Stimulated activated CD8-positive, alpha-beta memory T cell treated with anti-CD3 and anti-CD28 coated beads, Interleukin-15, amount 100 ng/mL, for 1 hour (primary cell): Measurements from ENCODE around the gene DPH7.
"Not testable (repeated sequence)": the region's sequence is repeated elsewhere in the genome, so short reads cannot be mapped to it uniquely, and the experiment has no call there.

Source experiments
- DNase-seq: peaks from one replicate; pipeline ENCODE4 v3.0.0-alpha.2; 2020; ENCODE audit warnings: low read depth

DPH7 gene

DNA sequence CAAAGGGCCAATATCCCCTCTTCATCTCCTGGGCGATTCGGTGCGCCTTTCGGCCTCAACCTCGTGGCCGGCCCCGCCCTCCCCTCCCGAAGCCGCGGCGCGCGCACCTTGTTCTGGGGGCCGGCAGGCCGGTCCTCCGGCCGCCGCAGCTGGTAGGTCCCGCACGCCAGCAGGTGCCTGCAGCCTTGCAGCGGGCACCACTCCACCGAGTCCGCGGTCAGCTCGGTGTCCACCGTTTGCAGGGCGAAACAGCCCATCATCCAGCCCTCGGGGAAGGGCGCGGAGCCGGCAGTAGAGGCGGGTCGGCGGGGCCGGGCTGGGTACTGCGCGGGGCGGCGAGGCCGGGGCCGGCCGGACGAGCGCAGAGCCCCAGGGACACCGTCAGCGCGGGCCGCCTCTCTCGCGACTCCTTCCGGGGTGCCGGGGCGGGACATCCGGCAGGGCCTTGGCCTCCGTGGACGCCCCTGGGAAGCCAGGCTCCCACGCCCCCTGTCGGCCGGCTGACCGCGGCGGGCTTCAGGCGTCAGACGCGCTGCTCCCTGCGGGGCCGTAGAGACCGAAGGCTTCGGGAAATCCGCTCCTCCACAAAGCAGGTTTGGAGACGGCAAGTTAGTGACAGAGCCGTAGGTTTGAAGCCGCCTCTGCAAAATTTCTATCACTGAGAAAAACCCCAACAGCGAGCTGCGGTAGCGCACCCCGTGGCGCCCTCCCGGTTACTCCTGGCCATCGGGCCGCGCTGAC lies at the start of gene DPH7:
Gene DPH7, minus strand, starts transcription at position 408 of the 741 bp plus-strand sequence. Its CDS starts 148 bp downstream, at position 260.
- peak; percentile 96 for DNase-seq

DNA sequence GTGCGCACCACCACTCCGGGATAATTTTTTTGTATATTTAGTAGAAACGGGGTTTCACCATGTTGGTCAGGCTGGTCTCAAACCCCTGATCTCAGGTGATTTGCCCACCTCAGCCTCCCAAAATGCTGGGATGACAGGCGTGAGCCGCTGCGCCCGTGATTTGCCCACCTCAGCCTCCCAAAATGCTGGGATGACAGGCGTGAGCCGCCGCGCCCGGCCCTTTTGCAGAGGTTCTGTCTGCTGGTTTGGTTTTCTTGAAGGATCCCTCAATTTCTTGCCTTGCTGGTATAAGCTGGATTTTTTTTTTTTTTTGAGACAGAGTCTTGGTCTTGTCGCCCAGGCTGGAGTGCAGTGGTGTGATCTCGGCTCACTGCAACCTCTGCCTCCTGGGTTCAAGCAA lies 48.7 kb upstream of the DPH7 start:
- DNase-seq, result not testable (repeated sequence)

DNA sequence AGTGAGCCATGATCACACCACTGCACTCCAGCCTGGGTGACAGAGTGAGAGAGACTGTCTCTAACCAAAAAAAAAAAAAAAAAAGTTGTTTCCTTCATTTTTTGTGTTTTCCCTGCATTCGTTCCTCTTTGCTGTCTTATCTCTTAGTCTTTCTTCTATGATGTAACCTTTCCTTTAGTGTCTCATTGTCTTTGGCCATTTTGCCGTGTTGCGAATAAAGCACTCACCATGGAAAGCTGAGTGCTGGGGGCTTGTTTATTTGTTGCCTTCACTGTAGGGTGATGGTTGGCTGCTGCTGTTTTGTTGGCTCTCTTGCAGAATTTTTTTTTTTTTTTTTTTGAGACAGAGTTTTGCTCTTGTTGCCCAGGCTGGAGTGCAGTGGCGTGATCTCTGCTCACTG lies 47.7 kb upstream of the DPH7 start:
- no peak for DNase-seq

DNA sequence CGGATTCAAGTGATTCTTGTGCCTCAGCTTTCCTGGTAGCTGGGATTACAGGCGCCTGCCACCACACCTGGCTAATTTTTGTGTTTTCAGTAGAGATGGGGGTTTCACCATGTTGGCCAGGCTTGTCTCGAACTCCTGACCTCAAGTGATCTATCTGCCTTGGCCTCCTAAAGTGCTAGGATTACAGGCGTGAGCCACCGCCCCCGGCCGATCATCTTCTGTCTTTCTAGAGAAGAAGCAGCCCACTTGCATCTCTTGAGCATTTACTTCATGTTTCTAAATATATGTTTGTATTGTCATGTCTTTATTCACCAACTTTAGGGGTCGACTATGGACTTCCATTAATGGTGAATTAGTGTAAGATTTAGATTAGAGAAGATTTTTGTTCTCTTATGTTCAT lies 43.5 kb upstream of the DPH7 start:
- DNase-seq, result not testable (repeated sequence)

DNA sequence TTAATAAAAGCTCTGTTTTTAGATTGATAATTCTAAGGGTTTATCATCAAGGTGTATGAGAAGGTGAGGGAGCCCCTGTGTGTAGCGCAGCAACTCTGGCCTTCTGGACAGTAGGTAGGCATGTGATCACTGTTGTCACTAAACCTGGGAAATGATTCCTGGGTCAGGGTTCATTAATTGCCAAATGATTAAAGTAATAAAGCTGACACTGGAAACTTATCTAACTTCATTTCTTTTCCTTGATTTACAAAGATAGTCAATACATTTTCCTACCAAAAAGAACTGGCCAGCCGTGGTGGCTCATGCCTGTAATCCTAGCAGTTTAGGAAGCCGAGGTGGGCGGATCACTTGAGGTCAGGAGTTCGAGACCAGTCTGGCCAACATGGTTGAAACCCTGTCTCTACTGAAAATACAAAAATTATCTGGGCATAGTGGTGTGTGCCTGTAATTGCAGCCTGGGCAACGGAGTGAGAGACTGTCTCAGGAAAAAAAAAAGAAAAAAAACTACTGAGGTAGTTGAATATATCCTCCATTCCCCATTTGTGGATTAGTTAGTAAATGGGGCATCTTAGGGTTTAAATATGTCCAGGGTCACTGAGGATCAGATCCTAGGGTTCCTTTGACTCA lies 42.5 kb upstream of the DPH7 start:
- DNase-seq, result no peak

DNA sequence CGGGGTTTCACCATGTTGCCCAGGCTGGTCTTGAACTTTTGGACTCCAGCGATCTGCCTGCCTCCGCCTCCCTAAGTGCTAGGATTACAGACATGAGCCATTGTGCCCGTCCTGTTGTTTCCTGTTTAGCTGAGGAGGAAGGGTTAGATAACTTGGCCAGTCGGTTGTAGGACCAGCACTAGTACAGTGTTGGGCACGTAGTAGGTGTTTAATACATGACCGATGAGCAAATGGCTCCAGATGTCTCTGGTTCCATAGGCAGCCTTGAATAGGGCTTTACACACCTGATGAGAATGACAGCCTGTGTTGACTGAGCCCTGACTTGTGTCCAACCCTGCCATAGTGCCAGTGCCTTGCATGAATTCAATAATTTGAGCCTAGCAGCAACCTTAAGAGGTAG lies 41.9 kb upstream of the DPH7 start:
- no peak for DNase-seq

DNA sequence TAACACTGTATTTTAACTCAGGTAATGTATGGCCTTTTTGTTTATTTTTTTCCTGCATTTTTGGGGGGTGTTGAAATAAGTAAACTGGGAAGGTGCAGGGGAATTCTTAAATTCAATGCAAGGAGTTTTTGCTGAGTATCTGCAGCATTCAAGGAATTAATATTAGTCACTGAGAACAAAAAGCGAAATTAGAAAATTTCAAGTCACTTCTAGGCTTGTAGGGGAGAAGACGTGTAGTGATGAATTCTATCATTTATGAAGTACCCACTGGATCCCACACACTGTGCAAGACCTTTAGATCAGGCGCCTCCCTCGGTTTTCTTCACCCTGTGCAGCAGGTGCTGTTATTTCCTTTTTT lies 41.3 kb upstream of the DPH7 start:
- no peak for DNase-seq

DNA sequence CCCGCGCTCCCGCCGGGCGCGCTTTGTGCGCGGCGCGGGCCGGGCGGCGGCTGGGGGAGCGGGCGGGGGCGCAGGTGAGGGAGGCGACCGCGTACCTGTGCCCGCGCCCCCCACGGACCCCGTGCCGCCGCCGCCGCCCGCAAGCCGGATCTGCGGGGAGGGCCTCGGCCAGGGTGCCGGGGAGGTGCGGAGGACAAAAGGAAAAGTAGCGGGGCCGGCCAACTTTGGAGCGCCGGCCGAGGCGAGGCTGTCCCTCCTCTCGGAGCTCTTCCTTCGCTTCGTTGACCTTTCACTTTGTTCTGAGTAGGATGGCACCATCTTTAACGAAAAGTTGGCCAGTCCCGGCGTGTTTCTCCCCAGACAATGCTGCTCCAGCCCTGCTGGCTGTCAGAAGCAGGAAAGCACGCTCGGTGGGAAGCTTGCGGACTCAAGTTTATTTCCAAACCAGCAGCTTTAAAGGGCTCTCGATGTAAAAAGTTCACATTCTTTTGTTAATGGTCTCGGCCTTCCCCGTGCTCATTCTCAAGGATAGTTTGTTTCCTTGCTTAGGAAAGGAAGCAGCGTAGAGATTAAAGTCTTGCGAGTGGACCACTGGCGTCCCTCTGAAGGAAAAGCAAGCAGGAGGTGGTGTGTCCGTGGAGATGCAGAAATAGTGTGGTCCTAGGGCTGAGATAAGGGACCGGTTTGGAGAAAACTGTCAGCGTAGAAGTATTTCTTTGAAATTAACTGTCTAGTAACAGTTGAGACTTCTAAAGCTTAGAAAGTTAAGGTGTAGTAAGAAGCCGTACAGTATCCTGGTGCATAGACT lies 40.7 kb upstream of the DPH7 start:
- DNase-seq, result no peak

DNA sequence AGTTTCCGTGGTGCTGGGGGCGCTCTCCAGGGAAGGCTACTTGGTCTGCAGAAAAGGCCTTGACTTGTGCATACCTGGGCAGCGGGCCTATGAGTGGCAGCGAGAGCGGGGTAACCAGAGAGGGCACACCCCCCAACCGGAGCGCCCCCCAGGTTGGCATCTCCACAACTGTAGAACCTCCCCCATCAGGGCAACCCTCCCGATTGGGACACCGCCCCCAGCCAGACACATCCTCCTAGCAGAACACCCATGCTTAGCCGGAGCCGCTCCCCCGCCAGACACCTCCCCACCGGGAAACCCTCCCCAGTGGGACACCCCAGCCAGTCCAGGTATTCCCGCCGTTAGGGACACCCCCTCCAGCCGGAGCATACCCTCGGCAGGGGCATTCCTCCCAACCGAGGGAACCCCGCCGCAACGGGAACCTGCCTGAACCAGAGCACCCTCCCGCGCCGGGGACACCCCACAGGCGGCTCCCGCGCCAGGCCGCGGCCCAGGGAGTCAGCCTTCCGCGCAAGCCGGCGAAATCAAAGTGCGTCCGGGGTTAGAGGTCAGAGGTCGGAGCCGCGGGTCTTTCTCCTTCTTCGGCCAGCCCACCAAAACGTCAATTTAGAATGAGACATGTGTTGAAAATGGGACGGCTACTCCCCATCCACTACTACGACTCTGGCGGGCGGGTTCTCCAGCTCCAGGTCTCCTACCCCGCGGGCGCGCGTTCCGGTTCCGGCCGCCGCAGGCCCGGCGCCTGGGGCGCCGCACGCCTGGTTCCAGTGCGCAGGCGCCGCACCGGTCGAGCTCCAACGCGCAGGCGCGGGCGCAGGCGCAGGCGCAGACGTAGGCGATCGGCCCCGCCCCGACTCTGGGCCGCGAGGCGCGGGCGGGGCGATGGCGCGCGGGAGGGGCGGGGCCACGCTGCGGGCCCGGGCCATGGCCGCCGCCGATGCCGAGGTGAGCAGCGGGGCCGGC lies 39.7 kb upstream of the DPH7 start, which contains the start of gene EHMT1:
Gene EHMT1, plus strand, starts transcription at position 901 of the 963 bp plus-strand sequence. Its CDS starts 24 bp downstream, at position 925.
- DNase-seq, result peak; percentile 78

DNA sequence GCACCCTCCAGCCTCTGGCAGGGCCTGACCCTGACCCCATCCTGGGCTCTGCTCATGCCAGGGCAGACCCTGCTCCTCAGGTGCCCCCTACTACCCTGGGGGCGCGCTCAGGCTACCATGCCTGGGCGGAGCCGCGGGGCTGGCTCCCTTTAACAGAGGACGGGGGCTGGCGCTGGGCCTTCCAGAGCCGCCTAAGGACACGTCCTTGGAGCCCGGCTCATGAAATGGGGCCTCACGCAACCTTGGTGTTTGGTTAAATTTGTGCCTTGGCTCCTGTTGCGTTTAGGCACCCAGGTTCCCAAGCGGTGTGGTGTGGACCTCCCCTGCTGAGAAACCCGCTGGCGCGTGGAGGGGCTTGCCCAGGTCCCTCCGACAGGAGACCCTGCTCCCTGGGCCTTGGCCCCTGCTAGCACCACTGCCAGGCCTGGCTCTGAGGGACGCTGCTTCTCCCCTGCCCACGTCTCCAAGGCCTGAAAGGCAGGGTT lies 36.7 kb upstream of the DPH7 start:
- DNase-seq, result no peak

DNA sequence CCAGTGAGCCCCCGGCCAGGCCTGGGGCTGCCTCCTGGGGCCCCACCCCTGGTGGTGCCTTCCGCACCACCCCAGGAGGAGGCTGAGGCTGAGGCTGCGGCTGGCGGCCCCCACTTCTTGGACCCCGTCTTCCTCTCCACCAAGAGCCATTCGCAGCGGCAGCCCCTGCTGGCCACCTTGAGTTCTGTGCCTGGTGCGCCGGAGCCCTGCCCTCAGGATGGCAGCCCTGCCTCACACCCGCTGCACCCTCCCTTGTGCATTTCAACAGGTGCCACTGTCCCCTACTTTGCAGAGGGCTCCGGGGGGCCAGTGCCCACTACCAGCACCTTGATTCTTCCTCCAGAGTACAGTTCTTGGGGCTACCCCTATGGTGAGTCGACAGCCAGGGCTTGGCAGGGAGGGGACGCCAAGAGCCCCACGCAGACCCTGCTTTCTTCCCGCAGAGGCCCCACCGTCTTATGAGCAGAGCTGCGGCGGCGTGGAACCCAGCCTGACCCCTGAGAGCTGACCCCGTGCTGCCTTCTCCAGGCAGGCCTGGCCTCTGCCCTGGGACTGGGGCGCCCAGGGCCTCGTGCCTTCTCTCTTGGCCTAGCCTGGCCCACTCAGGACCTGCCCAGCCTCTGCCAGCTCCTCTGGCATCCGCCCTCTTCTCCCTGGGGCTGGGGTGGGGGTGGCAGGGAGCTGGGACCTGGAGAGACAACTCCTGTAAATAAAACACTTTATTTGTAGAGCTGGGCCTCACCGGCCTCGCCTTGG lies 36.1 kb upstream of the DPH7 start:
- no peak for DNase-seq

DNA sequence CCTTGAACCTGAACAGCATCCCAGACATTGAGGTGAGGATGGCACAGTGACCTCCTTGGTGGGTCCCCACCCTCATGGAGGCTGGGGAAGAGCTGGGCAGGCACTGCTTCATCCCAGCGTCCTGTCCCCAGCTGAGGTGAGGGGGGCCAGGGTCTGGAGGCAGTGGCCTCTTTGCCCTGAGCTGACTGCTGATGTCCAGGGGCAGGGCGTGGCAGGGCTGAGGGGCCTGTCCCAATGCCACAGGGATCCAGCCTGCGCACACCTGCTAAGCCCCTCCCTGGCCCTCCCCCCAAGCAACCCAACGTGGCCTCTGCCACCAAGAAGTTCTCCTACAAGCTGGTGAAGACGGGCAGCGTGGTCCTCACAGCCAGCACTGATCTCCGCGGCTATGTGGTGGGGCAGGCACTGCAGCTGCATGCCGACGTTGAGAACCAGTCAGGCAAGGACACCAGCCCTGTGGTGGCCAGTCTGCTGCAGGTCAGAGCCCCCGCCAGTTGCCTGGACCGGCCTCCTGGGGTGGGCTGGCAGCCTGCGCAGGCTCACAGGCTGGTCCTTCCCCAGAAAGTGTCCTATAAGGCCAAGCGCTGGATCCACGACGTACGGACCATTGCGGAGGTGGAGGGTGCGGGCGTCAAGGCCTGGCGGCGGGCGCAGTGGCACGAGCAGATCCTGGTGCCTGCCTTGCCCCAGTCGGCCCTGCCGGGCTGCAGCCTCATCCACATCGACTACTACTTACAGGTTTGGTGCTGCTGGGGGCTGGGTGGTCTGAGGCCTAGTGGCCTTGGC lies 35.2 kb upstream of the DPH7 start:
- no peak for DNase-seq

DNA sequence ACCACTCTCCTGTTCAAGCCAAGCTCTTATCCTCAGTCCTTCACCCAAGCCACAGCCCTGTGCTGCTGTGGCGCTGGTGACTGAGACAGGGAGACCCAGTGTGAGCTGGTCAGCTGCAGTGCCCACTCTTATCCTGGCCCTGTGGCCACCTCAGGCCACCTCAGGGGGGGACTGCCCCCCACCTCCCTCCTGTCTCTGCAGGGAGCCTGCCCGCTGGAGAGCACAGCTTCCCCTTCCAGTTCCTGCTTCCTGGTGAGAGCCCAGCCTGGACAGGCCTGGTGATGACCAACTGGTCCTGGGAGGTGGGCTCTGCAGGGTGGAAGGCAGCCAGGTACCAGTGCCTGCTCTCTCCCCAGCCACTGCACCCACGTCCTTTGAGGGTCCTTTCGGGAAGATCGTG lies 34.5 kb upstream of the DPH7 start:
- no peak for DNase-seq

DNA sequence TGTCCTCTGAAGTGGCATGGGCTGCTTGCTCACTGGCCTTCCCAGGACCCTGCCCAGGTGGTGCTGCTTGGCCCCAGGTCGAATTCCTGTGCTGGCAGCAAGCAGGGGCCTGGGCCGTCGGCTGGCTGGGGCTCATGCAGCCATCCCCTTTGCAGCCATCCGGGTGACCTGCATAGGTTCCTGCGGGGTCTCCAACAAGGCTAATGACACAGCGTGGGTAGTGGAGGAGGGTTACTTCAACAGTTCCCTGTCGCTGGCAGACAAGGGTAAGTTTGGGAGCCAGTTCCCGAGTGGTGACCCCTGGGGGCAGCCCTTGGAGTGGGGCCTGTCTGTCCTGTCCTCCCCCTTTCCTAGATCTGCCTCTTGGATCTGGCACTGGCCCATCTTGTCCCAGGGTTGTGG lies 34.0 kb upstream of the DPH7 start:
- no peak for DNase-seq

DNA sequence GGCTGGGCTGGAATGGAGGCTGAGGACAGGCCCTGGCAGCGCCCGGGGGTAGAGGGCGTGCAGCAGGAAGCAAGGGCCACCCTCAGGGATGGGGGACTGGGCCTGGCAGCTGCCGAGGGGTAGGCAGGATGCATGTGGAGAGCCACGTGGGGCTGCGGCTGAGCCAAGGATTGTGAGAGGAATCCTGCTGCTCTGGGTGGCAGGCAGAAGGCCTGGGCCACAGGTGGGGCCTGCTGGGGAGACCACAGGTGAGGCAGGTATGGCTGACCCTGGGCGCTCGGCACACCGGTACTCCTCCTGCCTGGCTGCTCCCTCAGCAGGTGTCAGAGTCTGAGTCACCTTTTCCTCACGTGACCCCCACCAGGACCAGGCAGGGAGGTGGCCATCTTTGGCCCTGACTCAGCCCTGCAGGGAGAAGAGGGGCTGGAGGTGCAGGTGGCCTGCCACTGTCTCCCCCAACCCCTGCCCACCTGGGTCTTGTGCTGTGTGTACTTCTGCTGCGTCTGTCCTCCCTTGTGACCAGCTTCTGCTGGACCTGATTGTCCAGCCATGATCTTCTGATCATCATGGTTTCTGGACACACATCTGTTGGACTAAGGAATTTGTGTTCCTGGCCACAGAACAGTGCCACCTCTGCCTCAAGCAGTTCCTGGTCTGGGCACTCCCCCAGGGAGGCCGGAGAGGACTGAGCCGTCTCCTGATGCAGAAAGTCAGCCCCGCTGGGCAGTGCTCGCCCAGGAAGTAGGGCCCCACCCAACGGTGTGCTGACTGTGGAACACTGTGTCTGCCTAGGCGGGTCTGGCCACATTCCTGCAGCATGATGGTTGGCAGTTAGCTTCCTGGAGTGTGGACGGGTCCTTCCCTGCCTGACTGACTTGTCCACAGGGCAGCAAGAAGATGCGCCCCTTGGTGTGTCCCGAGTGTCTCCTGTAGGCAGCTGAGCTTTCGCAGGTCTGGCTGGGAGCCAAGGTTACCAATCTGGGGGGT lies 33.2 kb upstream of the DPH7 start:
- DNase-seq, result no peak

DNA sequence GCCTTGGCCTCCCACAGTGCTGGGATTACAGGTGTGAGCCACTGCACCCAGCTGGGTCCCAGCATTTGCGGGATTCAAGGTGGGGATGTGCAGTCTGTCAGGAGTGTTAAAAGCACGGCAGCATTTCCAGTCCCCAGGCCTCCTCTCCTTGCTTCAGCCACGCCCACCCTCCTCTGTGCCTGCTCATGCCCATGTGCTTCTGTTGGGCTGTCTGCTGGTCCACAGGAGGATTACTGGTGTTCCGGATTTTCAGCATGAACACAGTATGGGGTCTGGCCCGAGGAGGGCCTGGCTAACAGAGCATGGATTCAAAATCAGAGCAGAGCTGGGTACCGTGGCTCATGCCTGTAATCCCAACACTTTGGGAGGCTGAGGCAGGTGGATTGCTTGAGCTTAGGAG lies 32.2 kb upstream of the DPH7 start:
- no peak for DNase-seq

DNA sequence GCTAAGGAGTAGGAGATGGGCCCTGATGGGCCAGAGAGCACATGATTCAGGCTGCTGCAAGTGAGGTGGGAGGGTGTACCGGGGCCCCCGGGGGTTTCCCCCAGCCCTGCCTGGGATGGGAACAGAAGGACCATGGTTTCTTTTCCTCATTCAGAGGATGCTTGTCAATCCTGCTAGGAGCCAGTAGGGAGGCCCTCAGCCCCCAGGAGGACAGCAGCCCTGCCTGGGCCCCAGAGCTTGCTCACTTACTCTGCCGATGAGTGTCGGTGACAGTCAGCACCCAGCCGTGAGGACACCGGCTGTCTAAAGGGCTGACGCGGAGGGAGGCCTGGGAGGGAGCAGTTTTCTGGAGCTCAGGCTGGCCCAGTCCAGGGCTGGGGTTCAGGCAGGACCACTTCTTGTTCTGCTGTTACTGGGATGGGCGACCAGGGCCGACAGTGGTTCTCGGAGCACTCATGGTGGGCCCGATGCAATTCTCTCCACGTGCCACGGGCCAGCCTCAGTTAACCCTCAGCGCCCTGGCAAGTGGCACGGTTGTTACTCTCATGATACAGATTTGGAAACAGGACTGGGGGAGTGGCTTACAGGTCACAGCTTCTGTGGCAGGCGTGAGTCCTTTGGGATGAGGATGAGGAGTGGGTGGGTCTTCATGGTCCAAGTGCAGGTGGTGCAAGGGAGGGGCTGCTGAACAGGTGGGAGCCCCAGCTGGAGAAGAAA lies 28.6 kb upstream of the DPH7 start:
- no peak for DNase-seq

DNA sequence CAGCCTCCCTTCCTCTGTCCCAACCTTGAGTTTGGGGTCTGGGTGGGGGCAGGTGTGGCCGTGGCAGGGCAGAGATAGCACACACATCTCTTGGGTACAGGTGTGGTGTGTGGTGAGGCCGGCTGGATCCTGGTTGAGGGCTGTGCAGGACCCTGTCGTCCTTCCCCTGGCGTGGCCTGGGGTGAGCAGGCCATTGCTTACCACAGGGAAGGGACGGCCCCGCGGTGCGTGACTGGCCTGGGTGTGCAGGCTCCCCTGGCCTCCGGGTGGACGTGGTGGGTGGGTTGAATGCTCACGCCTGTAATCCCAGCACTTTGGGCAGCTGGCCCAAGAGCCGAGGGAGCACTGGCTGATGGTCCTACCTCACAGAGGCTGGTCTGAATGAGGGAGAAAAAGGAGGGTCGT lies 28.0 kb upstream of the DPH7 start:
- no peak for DNase-seq
